DOHH2 (cell line): ENCODE data around the gene ANKRD29.

ENCODE experiments used
- H3F3A ChIP-seq: fragments of 200-600 bp; sonication (generic), shearing (Covaris generic); 2 replicates; pipeline ENCODE4 v1.6.0; 2016; ENCODE audit warnings: antibody characterized with exemption, mild to moderate bottlenecking; ENCODE audit not compliant: control insufficient read depth, insufficient read depth
- H3K27ac ChIP-seq: fragments of 200-600 bp; sonication (generic); 2 replicates; pipeline ENCODE4 v1.5.1; 2014; ENCODE audit warnings: low read depth, mild to moderate bottlenecking, low read length, moderate library complexity
- H3K27me3 ChIP-seq: fragments of 200-600 bp; sonication (generic); 2 replicates; pipeline ENCODE4 v1.6.1; 2014; ENCODE audit warnings: mild to moderate bottlenecking, low read length, mixed read lengths; ENCODE audit not compliant: control insufficient read depth
- H3K36me3 ChIP-seq: fragments of 200-600 bp; sonication (generic); 2 replicates; pipeline ENCODE4 v1.6.1; 2014; ENCODE audit warnings: mild to moderate bottlenecking, low read length, moderate library complexity, mixed read lengths; ENCODE audit not compliant: control insufficient read depth
- H3K4me1 ChIP-seq: fragments of 200-600 bp; sonication (generic); 2 replicates; pipeline ENCODE4 v1.6.1; 2014; ENCODE audit warnings: mild to moderate bottlenecking, low read length, mixed read lengths; ENCODE audit not compliant: control insufficient read depth
- H3K4me2 ChIP-seq: fragments of 200-600 bp; sonication (generic); 2 replicates; pipeline ENCODE4 v1.6.0; 2014; ENCODE audit warnings: mild to moderate bottlenecking, low read length, moderate library complexity
- H3K4me3 ChIP-seq: fragments of 200-600 bp; sonication (generic); 2 replicates; pipeline ENCODE4 v1.5.1; 2014; ENCODE audit warnings: mild to moderate bottlenecking, low read length, mixed read lengths
- H3K79me2 ChIP-seq: fragments of 200-600 bp; sonication (generic); 2 replicates; pipeline ENCODE4 v1.6.1; 2014; ENCODE audit warnings: mild to moderate bottlenecking, low read length, mixed read lengths; ENCODE audit not compliant: control insufficient read depth
- H3K9me2 ChIP-seq: fragments of 200-600 bp; sonication (generic); replicated peaks from 2 replicates; pipeline ENCODE4 v1.6.1; 2014; ENCODE audit warnings: mild to moderate bottlenecking, low read length, mixed read lengths; ENCODE audit not compliant: control insufficient read depth
- H3K9me3 ChIP-seq: fragments of 200-600 bp; sonication (generic); 2 replicates; pipeline ENCODE4 v1.6.1; 2014; ENCODE audit warnings: antibody characterized with exemption, low read length, mixed read lengths; ENCODE audit not compliant: control insufficient read depth, insufficient read depth
- H4K20me1 ChIP-seq: fragments of 200-600 bp; sonication (generic); 2 replicates; pipeline ENCODE4 v1.6.0; 2014; ENCODE audit warnings: low read depth, mild to moderate bottlenecking, antibody characterized with exemption, low read length, moderate library complexity; ENCODE audit not compliant: control insufficient read depth, insufficient read depth
- CTCF ChIP-seq: fragments of 200-600 bp; sonication (generic); IDR thresholded peaks from one replicate; pipeline ENCODE4 v1.5.1; 2014; ENCODE audit warnings: antibody characterized with exemption, mild to moderate bottlenecking, low read depth, low read length; ENCODE audit not compliant: poor library complexity, severe bottlenecking
- EZH2phosphoT487 ChIP-seq: fragments of 200-600 bp; sonication (generic); IDR thresholded peaks from 2 replicates; pipeline ENCODE4 v1.6.1; 2017; ENCODE audit warnings: borderline replicate concordance, mild to moderate bottlenecking, antibody characterized with exemption, low read length, moderate library complexity, mixed read lengths

ANKRD29 gene

GRCh38 chr18:23684515-23685197 is 21.9 kb upstream of the ANKRD29 start:
- Histone ChIP-seq H3K27me3 (no peaks in the 10 kb centered on the region), H3K79me2 (no peaks in the 10 kb centered on the region), H3K36me3 (no peaks in the 10 kb centered on the region), H3K4me1 (no peaks in the 10 kb centered on the region), H3K27ac (no peak overlapping the region), H3K9me2 (no peaks in the 10 kb centered on the region), H4K20me1 (no peaks in the 10 kb centered on the region), H3K4me3 (no peak overlapping the region), H3F3A (no peaks in the 10 kb centered on the region), H3K9me3 (no peaks in the 10 kb centered on the region), H3K4me2 (no peak overlapping the region)
- TF ChIP-seq CTCF (no peak), EZH2phosphoT487 (no peak)

GRCh38 chr18:23683671-23684070 is 21.0 kb upstream of the ANKRD29 start:
- no peak overlapping the region for H3K27ac ChIP-seq
- H3K79me2 ChIP-seq, result no peaks in the 10 kb centered on the region
- no peaks in the 10 kb centered on the region for H3K9me2 ChIP-seq
- H3K9me3 ChIP-seq, result no peaks in the 10 kb centered on the region
- H3K4me3 ChIP-seq, result no peak overlapping the region
- H3F3A ChIP-seq, result no peaks in the 10 kb centered on the region
- H3K36me3 ChIP-seq, result no peaks in the 10 kb centered on the region
- H4K20me1 ChIP-seq, result no peaks in the 10 kb centered on the region
- H3K4me2 ChIP-seq, result no peak overlapping the region
- no peaks in the 10 kb centered on the region for H3K27me3 ChIP-seq
- no peaks in the 10 kb centered on the region for H3K4me1 ChIP-seq
- no peak for TF ChIP-seq CTCF
- TF ChIP-seq EZH2phosphoT487, result no peak

GRCh38 chr18:23683155-23683554 is 20.4 kb upstream of the ANKRD29 start:
- no peaks in the 10 kb centered on the region for H3K79me2 ChIP-seq
- no peaks in the 10 kb centered on the region for H4K20me1 ChIP-seq
- H3K4me3 ChIP-seq, result no peak overlapping the region
- no peaks in the 10 kb centered on the region for H3K4me1 ChIP-seq
- no peaks in the 10 kb centered on the region for H3K9me2 ChIP-seq
- no peaks in the 10 kb centered on the region for H3F3A ChIP-seq
- TF ChIP-seq EZH2phosphoT487, result no peak
- no peak for TF ChIP-seq CTCF
- no peak overlapping the region for H3K27ac ChIP-seq
- H3K4me2 ChIP-seq, result no peak overlapping the region
- no peaks in the 10 kb centered on the region for H3K9me3 ChIP-seq
- H3K27me3 ChIP-seq, result no peaks in the 10 kb centered on the region
- no peaks in the 10 kb centered on the region for H3K36me3 ChIP-seq
